ENCODE results near the gene ZNF346. TPM values are rescaled to one million over a fixed set of nuclear protein-coding genes. Genes with fewer than 3 reads are reported as not detected.
A peak's percentile ranks its signal among the peaks of the same experiment; 100 is the strongest.

Gene ZNF346
- total RNA-seq, 8 experiments from 2014 or later, result 14.1 to 36.8 (median 21.1) TPM

GRCh38 chr5:177081859-177082258, 59.4 kb downstream of the ZNF346 start:
- H3K4me3 ChIP-seq, result no peak overlapping the region
- no peak overlapping the region for H3K27ac ChIP-seq
- H3K4me1 ChIP-seq (replicated peaks in 1 of 2), result peaks cover 0 to 11% of the 10 kb centered on the region in 2 donors
- in situ Hi-C loops (cut with MboI; ENCODE audit: low pct_unique_long_range_greater_than_20kb in 2 of 9, low sequenced_read_pairs in 9 of 9, unreplicated experiment in 9 of 9), result no loop called here
- WGBS, 10 experiments, result 85 to 100% (median 100%) methylated on average over 1 to 7 of the region's 10 CpGs; no CpG with 5 or more reads in 5 of the 10 experiments
- no peak for ATAC-seq (replicated peaks in 6 of 8)

- no peak for ATAC-seq (replicated peaks in 6 of 8)
- 53 to 100% (median 83%) methylated on average over 1 to 4 of the region's 4 CpGs; no CpG with 5 or more reads in 6 of the 10 experiments for WGBS, 10 experiments
- in situ Hi-C loops (cut with MboI; ENCODE audit: low pct_unique_long_range_greater_than_20kb in 2 of 9, low sequenced_read_pairs in 9 of 9, unreplicated experiment in 9 of 9), result no loop called here
These were observed 60.9 kb downstream of the ZNF346 start for GRCh38 chr5:177083357-177083756.

GRCh38 chr5:177084175-177084574, 61.7 kb downstream of the ZNF346 start:
- 0 to 100% (median 47%) methylated on average over 1 to 4 of the region's 4 CpGs; no CpG with 5 or more reads in 4 of the 10 experiments for WGBS, 10 experiments
- Histone ChIP-seq H3K4me1 (replicated peaks in 1 of 2) (peaks cover 3 to 14% of the 10 kb centered on the region in 2 donors), H3K4me3 (no peak overlapping the region), H3K27ac (no peak overlapping the region)
- in situ Hi-C loops (cut with MboI; ENCODE audit: low pct_unique_long_range_greater_than_20kb in 2 of 9, low sequenced_read_pairs in 9 of 9, unreplicated experiment in 9 of 9), result no loop called here
- no peak for ATAC-seq (replicated peaks in 6 of 8)

More at GRCh38 chr5:177083357-177083756, 60.9 kb downstream of the ZNF346 start:
- Histone ChIP-seq H3K4me3 (no peak overlapping the region), H3K27ac (no peak overlapping the region), H3K4me1 (replicated peaks in 1 of 2) (peaks cover 3 to 14% of the 10 kb centered on the region in 2 donors)

GRCh38 chr5:177085985-177086653, 63.6 kb downstream of the ZNF346 start:
- ATAC-seq (replicated peaks in 6 of 8), result peak; percentile 10 to 77 (median 63)
- Histone ChIP-seq H3K4me3 (no peak overlapping the region), H3K27ac (no peak overlapping the region), H3K4me1 (replicated peaks in 1 of 2) (peaks cover 3 to 14% of the 10 kb centered on the region in 2 donors)
- WGBS, 10 experiments, result 17 to 60% (median 39%) methylated on average over 1 to 6 of the region's 13 CpGs; no CpG with 5 or more reads in 4 of the 10 experiments
- in situ Hi-C loops (cut with MboI; ENCODE audit: low pct_unique_long_range_greater_than_20kb in 2 of 9, low sequenced_read_pairs in 9 of 9, unreplicated experiment in 9 of 9), result no loop called here

GRCh38 chr5:177086654-177087397, 64.3 kb downstream of the ZNF346 start, which contains the start of gene FGFR4:
Gene FGFR4, plus strand, starts transcription at chr5:177086915. Its CDS starts 2,688 bp downstream, at chr5:177089603.
- in situ Hi-C loops (cut with MboI; ENCODE audit: low pct_unique_long_range_greater_than_20kb in 2 of 9, low sequenced_read_pairs in 9 of 9, unreplicated experiment in 9 of 9), result no loop called here
- WGBS, 10 experiments, result 2% methylated on average over 11 of the region's 68 CpGs; no CpG with 5 or more reads in 9 of the 10 experiments
- peak within 1 kb of the TSS in 4 of 5 donors; percentile 14 to 29 (median 20) for H3K4me3 ChIP-seq
- peak; percentile 41 to 81 (median 66) for ATAC-seq (replicated peaks in 6 of 8)
- no peak within 1 kb of the TSS for H3K27ac ChIP-seq
- H3K4me1 ChIP-seq (replicated peaks in 1 of 2), result peaks cover 3 to 14% of the 10 kb centered on the region in 2 donors

- peaks cover 3 to 14% of the 10 kb centered on the region in 2 donors for H3K4me1 ChIP-seq (replicated peaks in 1 of 2)
- peak in 1 of 8 experiments; percentile 0 for ATAC-seq (replicated peaks in 6 of 8)
- in situ Hi-C loops (cut with MboI; ENCODE audit: low pct_unique_long_range_greater_than_20kb in 2 of 9, low sequenced_read_pairs in 9 of 9, unreplicated experiment in 9 of 9), result no loop called here
- no peak overlapping the region for H3K27ac ChIP-seq
- 0 to 80% (median 29%) methylated on average over 1 to 6 of the region's 23 CpGs; no CpG with 5 or more reads in 5 of the 10 experiments for WGBS, 10 experiments
- peak overlapping the region in 3 of 5 donors; percentile 14 to 29 (median 23) for H3K4me3 ChIP-seq
These were observed 65.0 kb downstream of the ZNF346 start for GRCh38 chr5:177087398-177088005.

GRCh38 chr5:177089127-177089526, 66.6 kb downstream of the ZNF346 start:
- in situ Hi-C loops (cut with MboI; ENCODE audit: low pct_unique_long_range_greater_than_20kb in 2 of 9, low sequenced_read_pairs in 9 of 9, unreplicated experiment in 9 of 9), result no loop called here
- Histone ChIP-seq H3K27ac (no peak overlapping the region), H3K4me3 (no peak overlapping the region), H3K4me1 (replicated peaks in 1 of 2) (peaks cover 3 to 16% of the 10 kb centered on the region in 2 donors)
- WGBS, 10 experiments, result 41 to 100% (median 58%) methylated on average over 1 to 4 of the region's 5 CpGs; no CpG with 5 or more reads in 5 of the 10 experiments
- no peak for ATAC-seq (replicated peaks in 6 of 8)

DNA sequence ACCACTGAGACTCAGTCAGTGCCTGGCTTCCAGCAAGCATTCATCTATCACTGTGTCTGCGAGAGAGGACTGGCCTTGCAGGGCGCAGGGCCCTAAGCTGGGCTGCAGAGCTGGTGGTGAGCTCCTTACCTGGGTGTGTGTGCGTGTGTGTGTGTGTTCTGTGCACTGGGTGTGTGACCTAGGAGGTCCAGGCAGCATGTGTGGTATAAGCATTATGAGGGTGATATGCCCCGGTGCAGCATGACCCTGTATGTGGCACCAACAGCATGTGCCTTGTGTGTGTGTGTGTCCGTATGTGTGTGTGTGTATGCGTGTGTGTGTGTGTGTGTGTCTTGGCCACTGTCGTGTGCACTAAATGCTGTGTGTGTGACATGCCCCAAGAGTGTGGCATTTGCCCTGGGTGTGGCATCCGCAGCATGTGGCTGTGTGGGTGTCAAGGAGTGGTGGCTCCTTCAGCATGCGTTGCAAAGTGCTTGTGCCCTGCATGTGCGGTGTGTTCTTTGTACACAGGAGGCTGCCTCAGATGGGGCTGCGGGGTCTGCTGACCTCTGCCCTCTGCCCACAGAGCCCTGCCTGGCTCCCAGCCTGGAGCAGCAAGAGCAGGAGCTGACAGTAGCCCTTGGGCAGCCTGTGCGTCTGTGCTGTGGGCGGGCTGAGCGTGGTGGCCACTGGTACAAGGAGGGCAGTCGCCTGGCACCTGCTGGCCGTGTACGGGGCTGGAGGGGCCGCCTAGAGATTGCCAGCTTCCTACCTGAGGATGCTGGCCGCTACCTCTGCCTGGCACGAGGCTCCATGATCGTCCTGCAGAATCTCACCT, 67.5 kb downstream of the ZNF346 start:
- WGBS, 10 experiments, result 0 to 100% (median 80%) methylated on average over 1 to 8 of the region's 21 CpGs; no CpG with 5 or more reads in 4 of the 10 experiments
- no peak overlapping the region for H3K4me3 ChIP-seq
- no peak for ATAC-seq (replicated peaks in 6 of 8)
- peaks cover 7 to 24% of the 10 kb centered on the region in 2 donors for H3K4me1 ChIP-seq (replicated peaks in 1 of 2)
- in situ Hi-C loops (cut with MboI; ENCODE audit: low pct_unique_long_range_greater_than_20kb in 2 of 9, low sequenced_read_pairs in 9 of 9, unreplicated experiment in 9 of 9), result no loop called here
- no peak overlapping the region for H3K27ac ChIP-seq

GRCh38 chr5:177090813-177091212, 68.3 kb downstream of the ZNF346 start:
- ATAC-seq (replicated peaks in 6 of 8), result no peak
- Histone ChIP-seq H3K4me1 (replicated peaks in 1 of 2) (peaks cover 7 to 19% of the 10 kb centered on the region in 2 donors), H3K27ac (no peak overlapping the region), H3K4me3 (no peak overlapping the region)
- WGBS, 10 experiments, result 64 to 100% (median 100%) methylated on average over 1 to 5 of the region's 13 CpGs; no CpG with 5 or more reads in 4 of the 10 experiments
- in situ Hi-C loops (cut with MboI; ENCODE audit: low pct_unique_long_range_greater_than_20kb in 2 of 9, low sequenced_read_pairs in 9 of 9, unreplicated experiment in 9 of 9), result no loop called here

DNA sequence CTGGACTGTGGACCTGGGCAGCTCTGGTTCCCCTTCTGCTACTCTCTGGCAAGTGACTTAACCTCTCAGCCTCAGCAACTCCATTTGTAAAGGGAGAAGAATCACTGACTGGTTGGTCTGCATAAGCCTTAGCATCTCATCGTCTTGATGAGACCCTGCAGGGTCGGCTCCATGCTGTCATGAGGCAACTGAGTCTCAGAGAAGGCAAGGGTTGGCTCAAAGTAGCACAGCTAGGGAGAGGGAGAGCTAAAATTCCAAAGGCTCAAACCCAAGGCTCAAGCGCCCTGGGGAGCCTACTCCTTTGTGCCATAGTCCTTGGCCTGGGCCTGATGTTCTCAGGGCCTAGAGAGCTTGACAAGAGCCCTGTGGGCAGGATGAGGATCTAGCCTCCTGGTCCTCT, 68.7 kb downstream of the ZNF346 start:
- WGBS, 10 experiments, result 100% methylated on average over 1 to 2 of the region's 3 CpGs; no CpG with 5 or more reads in 7 of the 10 experiments

GRCh38 chr5:177092178-177093081, 69.9 kb downstream of the ZNF346 start:
- in situ Hi-C loops (cut with MboI; ENCODE audit: low pct_unique_long_range_greater_than_20kb in 2 of 9, low sequenced_read_pairs in 9 of 9, unreplicated experiment in 9 of 9), result no loop called here
- no peak overlapping the region for H3K4me3 ChIP-seq
- ATAC-seq (replicated peaks in 6 of 8), result no peak
- no peak overlapping the region for H3K27ac ChIP-seq
- WGBS, 10 experiments, result 0 to 100% (median 82%) methylated on average over 1 to 10 of the region's 32 CpGs; no CpG with 5 or more reads in 4 of the 10 experiments
- peaks cover 7 to 10% of the 10 kb centered on the region in 2 donors for H3K4me1 ChIP-seq (replicated peaks in 1 of 2)

More for the DNA sequence above, 68.7 kb downstream of the ZNF346 start:
- ATAC-seq (replicated peaks in 6 of 8), result no peak
- in situ Hi-C loops (cut with MboI; ENCODE audit: low pct_unique_long_range_greater_than_20kb in 2 of 9, low sequenced_read_pairs in 9 of 9, unreplicated experiment in 9 of 9), result no loop called here
- peaks cover 7 to 15% of the 10 kb centered on the region in 2 donors for H3K4me1 ChIP-seq (replicated peaks in 1 of 2)
- no peak overlapping the region for H3K4me3 ChIP-seq
- H3K27ac ChIP-seq, result no peak overlapping the region

Measured in motor neuron (in vitro differentiated cells).